IPS-11a (cell line): Measurements from ENCODE around the gene TNFRSF11A.

Experiments
- H3K4me3 ChIP-seq: one replicate; pipeline ENCODE4 v1.5.1; 2013; ENCODE audit warnings: low read depth, low read length, control low read depth

TNFRSF11A gene

GRCh38 chr18:62377131-62377807 is 52.2 kb downstream of the TNFRSF11A start:
- no peak overlapping the region for H3K4me3 ChIP-seq

GRCh38 chr18:62379051-62379450 is 53.9 kb downstream of the TNFRSF11A start:
- H3K4me3 ChIP-seq = no peak overlapping the region

GRCh38 chr18:62381373-62381772 is 56.3 kb downstream of the TNFRSF11A start:
- H3K4me3 ChIP-seq = no peak overlapping the region

- no peak overlapping the region for H3K4me3 ChIP-seq
Observed at GRCh38 chr18:62384068-62384467, 59.0 kb downstream of the TNFRSF11A start.

GRCh38 chr18:62384610-62385097 is 59.5 kb downstream of the TNFRSF11A start:
- no peak overlapping the region for H3K4me3 ChIP-seq

- H3K4me3 ChIP-seq = no peak overlapping the region
Observed at GRCh38 chr18:62386091-62386490, 61.0 kb downstream of the TNFRSF11A start.

- no peak overlapping the region for H3K4me3 ChIP-seq
Observed at GRCh38 chr18:62386601-62387000, 61.5 kb downstream of the TNFRSF11A start.

- H3K4me3 ChIP-seq = no peak overlapping the region
Observed at GRCh38 chr18:62387257-62387656, 62.1 kb downstream of the TNFRSF11A start.

GRCh38 chr18:62388855-62389760 is 64.0 kb downstream of the TNFRSF11A start:
- no peak overlapping the region for H3K4me3 ChIP-seq

GRCh38 chr18:62389761-62390481 is 64.8 kb downstream of the TNFRSF11A start:
- H3K4me3 ChIP-seq = no peak overlapping the region

GRCh38 chr18:62394006-62394763 is 69.1 kb downstream of the TNFRSF11A start:
- H3K4me3 ChIP-seq = no peak overlapping the region

GRCh38 chr18:62396381-62396780 is 71.3 kb downstream of the TNFRSF11A start:
- no peak overlapping the region for H3K4me3 ChIP-seq

- H3K4me3 ChIP-seq = no peak overlapping the region
Observed at GRCh38 chr18:62396967-62397366, 71.9 kb downstream of the TNFRSF11A start.

GRCh38 chr18:62398291-62398690 is 73.2 kb downstream of the TNFRSF11A start:
- H3K4me3 ChIP-seq = no peak overlapping the region

GRCh38 chr18:62399276-62399675 is 74.2 kb downstream of the TNFRSF11A start:
- H3K4me3 ChIP-seq = no peak overlapping the region

GRCh38 chr18:62399781-62400308 is 74.7 kb downstream of the TNFRSF11A start:
- no peak overlapping the region for H3K4me3 ChIP-seq

GRCh38 chr18:62400916-62401315 is 75.8 kb downstream of the TNFRSF11A start:
- no peak overlapping the region for H3K4me3 ChIP-seq

- no peak overlapping the region for H3K4me3 ChIP-seq
Observed at GRCh38 chr18:62402342-62402948, 77.3 kb downstream of the TNFRSF11A start.

GRCh38 chr18:62403120-62403519 is 78.0 kb downstream of the TNFRSF11A start:
- no peak overlapping the region for H3K4me3 ChIP-seq

GRCh38 chr18:62404881-62405280 is 79.8 kb downstream of the TNFRSF11A start:
- no peak overlapping the region for H3K4me3 ChIP-seq
